Gastrocnemius medialis (tissue), 4 donors: Measurements from ENCODE around the gene RBFOX1.

Experiments used
- POLR2A ChIP-seq, 2 donors: fragments of 450-650 bp; IDR thresholded peaks; one replicate each; pipeline ENCODE4 v1.6.1; 2017; ENCODE audit warnings: antibody characterized with exemption in 2 of 2, mild to moderate bottlenecking in 2 of 2, moderate library complexity in 2 of 2
- TF ChIP-seq, protein P1 (sequence below), 5 experiments: fragments of 450-650 bp in 3 of 5; fragments of 200-600 bp in 2 of 5; sonication (generic) in 2 of 5; IDR thresholded peaks in 4 of 5; conservative IDR thresholded peaks in 1 of 5; 1 replicate in 4 of 5; 2 replicates in 1 of 5; pipeline ENCODE4 v1.5.1; 2016 to 2019; ENCODE audit warnings: antibody characterized with exemption in 5 of 5, mild to moderate bottlenecking in 3 of 5, moderate library complexity in 3 of 5

DNA sequence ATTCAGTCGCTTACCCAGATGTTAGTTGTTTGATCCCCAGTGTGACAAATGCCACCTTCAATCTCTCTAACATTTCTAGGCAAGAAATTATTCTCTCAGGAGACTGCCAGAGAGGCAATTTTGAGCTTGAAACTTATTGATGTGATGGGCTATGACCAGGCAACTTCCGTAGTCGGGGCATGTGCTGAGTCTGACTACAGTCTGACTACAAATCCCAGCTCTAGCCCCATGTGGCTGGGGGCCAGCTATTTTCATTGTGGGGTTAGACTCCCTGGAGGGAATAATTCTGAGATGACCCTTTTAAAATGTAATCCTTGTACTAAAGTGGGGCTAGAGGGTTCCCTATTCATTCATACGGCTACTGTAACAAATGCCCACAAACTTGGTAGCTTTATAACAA is 65.9 kb downstream of the RBFOX1 start:
- TF ChIP-seq, protein P1, sequence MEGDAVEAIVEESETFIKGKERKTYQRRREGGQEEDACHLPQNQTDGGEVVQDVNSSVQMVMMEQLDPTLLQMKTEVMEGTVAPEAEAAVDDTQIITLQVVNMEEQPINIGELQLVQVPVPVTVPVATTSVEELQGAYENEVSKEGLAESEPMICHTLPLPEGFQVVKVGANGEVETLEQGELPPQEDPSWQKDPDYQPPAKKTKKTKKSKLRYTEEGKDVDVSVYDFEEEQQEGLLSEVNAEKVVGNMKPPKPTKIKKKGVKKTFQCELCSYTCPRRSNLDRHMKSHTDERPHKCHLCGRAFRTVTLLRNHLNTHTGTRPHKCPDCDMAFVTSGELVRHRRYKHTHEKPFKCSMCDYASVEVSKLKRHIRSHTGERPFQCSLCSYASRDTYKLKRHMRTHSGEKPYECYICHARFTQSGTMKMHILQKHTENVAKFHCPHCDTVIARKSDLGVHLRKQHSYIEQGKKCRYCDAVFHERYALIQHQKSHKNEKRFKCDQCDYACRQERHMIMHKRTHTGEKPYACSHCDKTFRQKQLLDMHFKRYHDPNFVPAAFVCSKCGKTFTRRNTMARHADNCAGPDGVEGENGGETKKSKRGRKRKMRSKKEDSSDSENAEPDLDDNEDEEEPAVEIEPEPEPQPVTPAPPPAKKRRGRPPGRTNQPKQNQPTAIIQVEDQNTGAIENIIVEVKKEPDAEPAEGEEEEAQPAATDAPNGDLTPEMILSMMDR (IDR thresholded peaks at IDR 0.05 in 4 of 5, conservative IDR thresholded peaks at IDR 0.05 in 1 of 5) = no peak
- TF ChIP-seq POLR2A (IDR thresholded peaks at IDR 0.05) = no peak
